Activated naive CD4-positive, alpha-beta T cell (primary cell): Measurements from ENCODE around the gene RBX1.

Source experiments
- DNase-seq, 4 experiments: peaks; one replicate each; lab custom pipeline; 2025; lab: John Stamatoyannopoulos, UW

The RBX1 gene

DNA sequence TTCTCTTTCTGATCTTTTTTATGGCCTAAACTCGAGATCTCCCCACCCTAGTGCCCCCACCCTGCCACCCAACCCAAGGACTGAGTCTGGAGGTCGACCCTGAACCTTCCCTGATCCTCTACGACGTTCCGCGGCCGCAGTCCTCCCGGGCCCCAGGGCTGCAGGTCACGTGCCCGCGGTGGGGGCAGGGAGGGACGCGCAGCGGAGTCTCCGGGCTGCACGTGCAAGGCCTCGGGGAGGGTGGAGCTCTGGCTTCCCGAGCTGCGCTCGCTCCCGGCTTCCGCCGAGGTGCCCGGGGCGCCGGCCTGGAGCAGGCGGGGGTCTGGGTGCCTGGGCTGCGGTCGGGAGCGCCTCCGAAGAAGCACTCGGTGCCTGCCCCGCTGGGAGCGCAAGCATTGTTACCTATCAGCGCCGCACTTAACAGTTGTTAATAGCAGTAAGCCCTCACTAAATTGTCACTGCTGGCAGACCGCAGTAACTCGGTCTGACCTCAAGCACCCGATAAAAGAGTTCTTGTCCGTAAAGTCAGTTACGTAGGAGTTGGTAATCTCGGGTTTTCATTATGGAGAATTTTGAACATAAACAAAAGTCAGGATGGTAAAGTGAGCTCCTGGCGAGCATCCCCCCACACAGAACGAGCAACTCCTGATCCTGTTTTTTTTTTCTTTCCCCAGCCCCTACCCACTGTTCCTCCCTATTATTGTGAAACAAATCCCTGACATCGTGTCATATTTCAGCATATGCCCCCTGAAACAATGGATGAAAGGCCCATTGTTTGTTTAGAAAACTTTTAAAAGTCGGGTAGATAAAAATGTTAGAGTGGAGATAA lies 71.5 kb downstream of the RBX1 start:
- peak; percentile 46 to 74 (median 51) for DNase-seq
